H9 (cell line): ENCODE data around the gene AP1B1. TPM values are rescaled to one million over a fixed set of nuclear protein-coding genes. Genes with fewer than 3 reads are reported as not detected.
"Not testable (repeated sequence)": the region's sequence is repeated elsewhere in the genome, so short reads cannot be mapped to it uniquely, and the experiment has no call there.

Experiments
- DNase-seq: peaks from one replicate; pipeline ENCODE4 v3.0.0-alpha.2; 2017
- H2AFZ ChIP-seq: one replicate; pipeline ENCODE4 v1.6.1; 2013; ENCODE audit warnings: mild to moderate bottlenecking, low read length, control low read depth, moderate library complexity
- H2AK5ac ChIP-seq: 2 replicates; pipeline ENCODE4 v1.6.1; 2013; ENCODE audit warnings: low read length, control low read depth, mixed read lengths; ENCODE audit not compliant: insufficient read length
- H2BK120ac ChIP-seq: one replicate; pipeline ENCODE4 v1.6.1; 2013; ENCODE audit warnings: low read depth, mild to moderate bottlenecking, low read length, control low read depth, inconsistent platforms; ENCODE audit not compliant: poor library complexity, severe bottlenecking
- H2BK12ac ChIP-seq: 2 replicates; pipeline ENCODE4 v1.6.1; 2013; ENCODE audit warnings: low read length, control low read depth, mixed read lengths, low read depth; ENCODE audit not compliant: insufficient read length
- H2BK15ac ChIP-seq: 2 replicates; pipeline ENCODE4 v1.6.1; 2013; ENCODE audit warnings: low read depth, low read length, control low read depth
- H2BK20ac ChIP-seq: one replicate; pipeline ENCODE4 v1.6.1; 2013; ENCODE audit warnings: low read depth, mild to moderate bottlenecking, low read length, control low read depth, inconsistent platforms; ENCODE audit not compliant: poor library complexity, severe bottlenecking
- H2BK5ac ChIP-seq: 2 replicates; pipeline ENCODE4 v1.6.1; 2013; ENCODE audit warnings: low read length, control low read depth, mixed read lengths; ENCODE audit not compliant: insufficient read length
- H3K14ac ChIP-seq: 2 replicates; pipeline ENCODE4 v1.6.1; 2013; ENCODE audit warnings: low read length, control low read depth; ENCODE audit not compliant: insufficient read depth
- H3K18ac ChIP-seq: 2 replicates; pipeline ENCODE4 v1.6.1; 2013; ENCODE audit warnings: low read depth, mild to moderate bottlenecking, mixed read lengths, low read length, control low read depth; ENCODE audit not compliant: insufficient read length
- H3K23ac ChIP-seq: 2 replicates; pipeline ENCODE4 v1.6.1; 2013; ENCODE audit warnings: low read length, control low read depth, mixed read lengths, low read depth; ENCODE audit not compliant: insufficient read length
- H3K23me2 ChIP-seq: 2 replicates; pipeline ENCODE4 v1.6.1; 2013; ENCODE audit warnings: low read depth, mild to moderate bottlenecking, mixed read lengths, low read length, control low read depth; ENCODE audit not compliant: insufficient read length, poor library complexity, severe bottlenecking
- H3K27ac ChIP-seq: 2 replicates; pipeline ENCODE4 v1.5.1; 2013; ENCODE audit warnings: low read length, control low read depth, mixed read lengths, low read depth; ENCODE audit not compliant: insufficient read length
- H3K27me3 ChIP-seq: 2 replicates; pipeline ENCODE4 v1.6.1; 2013; ENCODE audit warnings: low read length, control low read depth, inconsistent platforms; ENCODE audit not compliant: insufficient read depth
- H3K4ac ChIP-seq: 2 replicates; pipeline ENCODE4 v1.6.1; 2013; ENCODE audit warnings: low read depth, mild to moderate bottlenecking, control low read depth, inconsistent platforms, low read length, moderate library complexity
- H3K4me1 ChIP-seq: 2 replicates; pipeline ENCODE4 v1.6.1; 2013; ENCODE audit warnings: low read length, control low read depth, inconsistent platforms; ENCODE audit not compliant: insufficient read depth
- H3K4me2 ChIP-seq: 2 replicates; pipeline ENCODE4 v1.6.1; 2013; ENCODE audit warnings: low read length, control low read depth, mixed read lengths; ENCODE audit not compliant: insufficient read length, insufficient read depth
- H3K56ac ChIP-seq: 2 replicates; pipeline ENCODE4 v1.6.1; 2013; ENCODE audit warnings: low read depth, mild to moderate bottlenecking, mixed read lengths, low read length, control low read depth; ENCODE audit not compliant: insufficient read length
- H3K79me1 ChIP-seq: 2 replicates; pipeline ENCODE4 v1.6.1; 2013; ENCODE audit warnings: low read depth, mild to moderate bottlenecking, moderate library complexity, low read length, control low read depth, inconsistent platforms; ENCODE audit not compliant: insufficient read depth, poor library complexity, severe bottlenecking
- H3K79me2 ChIP-seq: 2 replicates; pipeline ENCODE4 v1.6.1; 2013; ENCODE audit warnings: low read length, control low read depth, inconsistent platforms; ENCODE audit not compliant: insufficient read depth
- H3K9ac ChIP-seq: 2 replicates; pipeline ENCODE4 v1.6.1; 2013; ENCODE audit warnings: low read length, control low read depth, mixed read lengths; ENCODE audit not compliant: insufficient read length; ENCODE audit errors: extremely low read depth
- H3K9me3 ChIP-seq: one replicate; pipeline ENCODE4 v1.6.1; 2013; ENCODE audit warnings: low read depth, low read length, inconsistent platforms; ENCODE audit not compliant: control insufficient read depth
- H3T11ph ChIP-seq: one replicate; pipeline ENCODE4 v1.6.1; 2013; ENCODE audit warnings: mild to moderate bottlenecking, low read length, control low read depth, inconsistent platforms
- H4K20me1 ChIP-seq: one replicate; pipeline ENCODE4 v1.6.1; 2013; ENCODE audit not compliant: control insufficient read depth, insufficient read length, insufficient read depth
- H4K5ac ChIP-seq: 2 replicates; pipeline ENCODE4 v1.6.1; 2013; ENCODE audit warnings: low read depth, mild to moderate bottlenecking, mixed read lengths, low read length, control low read depth; ENCODE audit not compliant: insufficient read length
- H4K8ac ChIP-seq: replicated peaks from 2 replicates; pipeline ENCODE4 v1.6.1; 2013; ENCODE audit warnings: low read length, control low read depth, mixed read lengths, low read depth; ENCODE audit not compliant: insufficient read length
- H4K91ac ChIP-seq: 2 replicates; pipeline ENCODE4 v1.6.1; 2013; ENCODE audit warnings: low read depth, mild to moderate bottlenecking, moderate library complexity, mixed read lengths, low read length, control low read depth; ENCODE audit not compliant: insufficient read length
- H3K27ac Mint-ChIP-seq, 3 experiments: 2 replicates in 2 of 3; 3 replicates in 1 of 3; pipeline ENCODE4 v1.8.0; 2020 to 2021; ENCODE audit warnings: mixed read lengths in 3 of 3, mild to moderate bottlenecking in 1 of 3, moderate library complexity in 1 of 3
- H3K27me3 Mint-ChIP-seq: 2 replicates; pipeline ENCODE4 v1.8.0; 2021; ENCODE audit warnings: low read depth, mild to moderate bottlenecking, moderate library complexity, mixed read lengths
- H3K36me3 Mint-ChIP-seq, 3 experiments: 2 replicates in 2 of 3; 3 replicates in 1 of 3; pipeline ENCODE4 v1.8.0; 2020 to 2021; ENCODE audit warnings: low read depth in 3 of 3, mixed read lengths in 3 of 3; ENCODE audit not compliant: insufficient read depth in 1 of 3
- H3K4me1 Mint-ChIP-seq, 2 experiments: 2 replicates each; pipeline ENCODE4 v1.8.0; 2020; ENCODE audit warnings: mixed read lengths in 2 of 2
- H3K4me3 Mint-ChIP-seq, 2 experiments: 2 replicates in 1 of 2; 3 replicates in 1 of 2; pipeline ENCODE4 v1.8.0; 2020 to 2021; ENCODE audit warnings: mild to moderate bottlenecking in 2 of 2, mixed read lengths in 2 of 2, moderate library complexity in 1 of 2
- H3K9me3 Mint-ChIP-seq, 2 experiments: 2 replicates in 1 of 2; 3 replicates in 1 of 2; pipeline ENCODE4 v1.8.0; 2020; ENCODE audit warnings: mild to moderate bottlenecking in 2 of 2, mixed read lengths in 2 of 2, moderate library complexity in 1 of 2
- WGBS: extraction: QIAGEN DNeasy Blood & Tissue Kit; methylation state at CpG from one replicate; pipeline ENCODE4 v1.1.7; 2013; ENCODE audit warnings: missing lambda C conversion rate, low lambda C conversion rate, mixed read lengths; ENCODE audit not compliant: insufficient read length; ENCODE audit errors: extremely low coverage; 5-methylcytosine and 5-hydroxymethylcytosine counted together
- total RNA-seq: library from RNA; stranded (reverse); gene quantifications from 2 replicates; pipeline ENCODE4 v1.2.1, GENCODE V29; 2021
- TF ChIP-seq, protein P1 (sequence below): fragments of 200-600 bp; sonication (generic); conservative IDR thresholded peaks from 3 replicates; pipeline ENCODE4 v1.8.0; 2021; ENCODE audit warnings: antibody characterized with exemption, mild to moderate bottlenecking

The AP1B1 gene
- total RNA-seq, 1 experiment from 2014 or later = 64.0 TPM

DNA sequence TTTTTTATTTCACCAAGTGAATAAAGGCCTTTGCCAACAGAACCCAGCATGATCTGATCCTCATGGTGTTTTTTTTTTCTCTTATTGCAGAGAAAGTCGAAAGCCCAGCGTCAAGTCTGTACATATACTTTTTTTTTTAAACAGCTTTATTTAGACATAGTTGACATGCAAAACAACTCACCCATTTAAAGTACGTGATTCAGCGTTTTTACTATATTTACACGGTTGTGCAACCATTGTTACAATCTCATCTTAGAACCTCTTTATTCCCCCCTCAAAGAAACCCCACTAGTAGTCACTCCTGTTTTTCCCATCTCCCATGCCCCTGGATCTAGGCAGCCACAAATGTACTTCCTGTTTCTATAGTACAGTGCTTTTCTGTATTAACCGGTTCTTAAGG lies 20.6 kb upstream of the AP1B1 start:
- H2AFZ ChIP-seq = no peak overlapping the region
- no peaks in the 10 kb centered on the region for H3K79me2 ChIP-seq
- H3K79me1 ChIP-seq = no peaks in the 10 kb centered on the region
- H3K9ac ChIP-seq = no peak overlapping the region
- no peak overlapping the region for H2BK120ac ChIP-seq
- H3K27me3 ChIP-seq = no peaks in the 10 kb centered on the region
- H4K8ac ChIP-seq = no peak overlapping the region
- H2AK5ac ChIP-seq = no peak overlapping the region
- no peak overlapping the region for H3K4me3 Mint-ChIP-seq
- TF ChIP-seq, protein P1, sequence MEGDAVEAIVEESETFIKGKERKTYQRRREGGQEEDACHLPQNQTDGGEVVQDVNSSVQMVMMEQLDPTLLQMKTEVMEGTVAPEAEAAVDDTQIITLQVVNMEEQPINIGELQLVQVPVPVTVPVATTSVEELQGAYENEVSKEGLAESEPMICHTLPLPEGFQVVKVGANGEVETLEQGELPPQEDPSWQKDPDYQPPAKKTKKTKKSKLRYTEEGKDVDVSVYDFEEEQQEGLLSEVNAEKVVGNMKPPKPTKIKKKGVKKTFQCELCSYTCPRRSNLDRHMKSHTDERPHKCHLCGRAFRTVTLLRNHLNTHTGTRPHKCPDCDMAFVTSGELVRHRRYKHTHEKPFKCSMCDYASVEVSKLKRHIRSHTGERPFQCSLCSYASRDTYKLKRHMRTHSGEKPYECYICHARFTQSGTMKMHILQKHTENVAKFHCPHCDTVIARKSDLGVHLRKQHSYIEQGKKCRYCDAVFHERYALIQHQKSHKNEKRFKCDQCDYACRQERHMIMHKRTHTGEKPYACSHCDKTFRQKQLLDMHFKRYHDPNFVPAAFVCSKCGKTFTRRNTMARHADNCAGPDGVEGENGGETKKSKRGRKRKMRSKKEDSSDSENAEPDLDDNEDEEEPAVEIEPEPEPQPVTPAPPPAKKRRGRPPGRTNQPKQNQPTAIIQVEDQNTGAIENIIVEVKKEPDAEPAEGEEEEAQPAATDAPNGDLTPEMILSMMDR = no peak
- no peaks in the 10 kb centered on the region for H3K4me1 ChIP-seq
- no peak overlapping the region for H3K18ac ChIP-seq
- H3K23me2 ChIP-seq = no peaks in the 10 kb centered on the region
- H2BK5ac ChIP-seq = no peak overlapping the region
- no peak overlapping the region for H3K4ac ChIP-seq
- peaks cover 0 to 3% of the 10 kb centered on the region in 2 experiments; a peak in 2 of 4 replicates for H3K4me1 Mint-ChIP-seq
- H3K4me2 ChIP-seq = no peak overlapping the region
- peaks cover 3% of the 10 kb centered on the region; the same call in 1 of the 2 replicates for H3K27me3 Mint-ChIP-seq
- DNase-seq = no peak
- no peaks in the 10 kb centered on the region for H3K9me3 Mint-ChIP-seq
- no peaks in the 10 kb centered on the region for H3K36me3 Mint-ChIP-seq
- no peak overlapping the region for H4K5ac ChIP-seq
- H2BK15ac ChIP-seq = no peak overlapping the region
- no peak overlapping the region for H3K23ac ChIP-seq
- WGBS = no CpG with 5 or more reads among the region's 6 CpGs
- no peak overlapping the region for H3K27ac Mint-ChIP-seq
- no peaks in the 10 kb centered on the region for H4K20me1 ChIP-seq
- H3K56ac ChIP-seq = no peak overlapping the region
- H3K27ac ChIP-seq = no peak overlapping the region
- H4K91ac ChIP-seq = no peak overlapping the region
- no peak overlapping the region for H2BK20ac ChIP-seq
- H3K14ac ChIP-seq = no peak overlapping the region
- H2BK12ac ChIP-seq = no peak overlapping the region
- no peak overlapping the region for H3T11ph ChIP-seq
- no peaks in the 10 kb centered on the region for H3K9me3 ChIP-seq

DNA sequence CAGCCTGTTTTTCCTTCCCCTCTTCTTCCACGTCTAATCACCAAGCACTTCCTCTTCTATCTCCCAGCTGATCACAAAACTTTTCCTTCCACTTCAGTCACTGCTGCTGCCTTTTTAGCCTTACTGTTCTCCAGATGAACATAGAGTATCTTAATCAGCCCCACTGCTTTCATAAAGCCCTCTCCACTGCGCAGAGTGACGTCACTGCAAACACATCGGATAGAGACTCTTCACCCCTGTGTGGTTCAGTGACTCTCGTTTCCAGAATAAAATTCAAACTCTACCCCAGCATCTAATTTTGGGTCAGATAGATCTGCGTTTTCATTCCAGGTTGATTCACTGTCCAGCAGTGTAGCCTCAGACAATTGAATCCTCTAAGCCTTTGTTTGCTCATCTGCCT lies 13.2 kb upstream of the AP1B1 start:
- H3K18ac ChIP-seq, H4K8ac ChIP-seq, H4K5ac ChIP-seq, H3K4me3 Mint-ChIP-seq, H2BK120ac ChIP-seq, H3K79me1 ChIP-seq, H3K9me3 ChIP-seq, H3K9ac ChIP-seq, H3K14ac ChIP-seq, H2AK5ac ChIP-seq, H4K91ac ChIP-seq, H3K23ac ChIP-seq, H3K4me1 Mint-ChIP-seq, H3K4me2 ChIP-seq, H2BK15ac ChIP-seq, H3K27ac ChIP-seq, DNase-seq, H3K9me3 Mint-ChIP-seq, H2BK5ac ChIP-seq, H3K4me1 ChIP-seq, H3K79me2 ChIP-seq, H3K27me3 ChIP-seq, H3K56ac ChIP-seq, H2BK20ac ChIP-seq, H3T11ph ChIP-seq, H2AFZ ChIP-seq, H3K27ac Mint-ChIP-seq, H3K36me3 Mint-ChIP-seq, H3K23me2 ChIP-seq, H2BK12ac ChIP-seq, H3K27me3 Mint-ChIP-seq, H4K20me1 ChIP-seq, H3K4ac ChIP-seq: not testable (repeated sequence)
- no CpG with 5 or more reads among the region's 6 CpGs for WGBS
